Measurements from ENCODE around the gene ISOC2. TPM values are rescaled to one million over a fixed set of nuclear protein-coding genes. Genes with fewer than 3 reads are reported as not detected.

Gene ISOC2
- total and polyA plus RNA-seq, 9 of the 15 experiments (the other 6 are each of a cell fraction or from before 2014, with no cell fraction given), result 1.2 to 229 (median 58.3) TPM

- peak; percentile 21; the same call in 1 of the 2 replicates for TF ChIP-seq HMGXB4 (CRISPR knock-in tag; IDR thresholded peaks at IDR 0.05)
- no peak for TF ChIP-seq ZC3H11A (IDR thresholded peaks at IDR 0.05; ENCODE audit: low read depth, low read length)
- TF ChIP-seq ELF1 (tag; IDR thresholded peaks at IDR 0.05), result peak; percentile 86
- TF ChIP-seq TAL1 (IDR thresholded peaks at IDR 0.05), result no peak
- TF ChIP-seq ETV1 (tag; conservative IDR thresholded peaks at IDR 0.05; ENCODE audit: low read depth), result peak; percentile 94
- no peak for TF ChIP-seq DLX4 (CRISPR knock-in tag; IDR thresholded peaks at IDR 0.05)
- TF ChIP-seq ZNF695 (CRISPR knock-in tag; IDR thresholded peaks at IDR 0.05), result no peak
- no peak for TF ChIP-seq ZKSCAN1 (IDR thresholded peaks at IDR 0.05; ENCODE audit: low read depth, low read length)
- peak; percentile 66; the same call in 1 of the 2 replicates for TF ChIP-seq ZNF766 (CRISPR knock-in tag; conservative IDR thresholded peaks at IDR 0.05)
- TF ChIP-seq JUND (IDR thresholded peaks at IDR 0.05; ENCODE audit: borderline replicate concordance, low read depth, low read length), result peak; percentile 54
- no peak for TF ChIP-seq JUND (tag; IDR thresholded peaks at IDR 0.05; ENCODE audit: borderline replicate concordance, low read depth, low read length)
- peak; percentile 91; the same call in 1 of the 2 replicates for TF ChIP-seq CHAMP1 (IDR thresholded peaks at IDR 0.05)
- peak; percentile 83 for TF ChIP-seq LEF1 (IDR thresholded peaks at IDR 0.05)
- peak; percentile 97 for TF ChIP-seq ATF7 (IDR thresholded peaks at IDR 0.05)
- no peak for TF ChIP-seq MCM3 (IDR thresholded peaks at IDR 0.05)
- TF ChIP-seq RUNX1 (IDR thresholded peaks at IDR 0.05; ENCODE audit: low read depth), result no peak
- peak; percentile 68 for TF ChIP-seq TEAD4 (IDR thresholded peaks at IDR 0.05; ENCODE audit: low read length)
- no peak for TF ChIP-seq TEAD4 (CRISPR knock-in tag; IDR thresholded peaks at IDR 0.05; ENCODE audit: borderline replicate concordance)
- TF ChIP-seq USF1 (CRISPR knock-in tag; IDR thresholded peaks at IDR 0.05), result peak; percentile 95
- TF ChIP-seq NFRKB (IDR thresholded peaks at IDR 0.05; ENCODE audit: low read depth), result no peak
- TF ChIP-seq, protein P1, sequence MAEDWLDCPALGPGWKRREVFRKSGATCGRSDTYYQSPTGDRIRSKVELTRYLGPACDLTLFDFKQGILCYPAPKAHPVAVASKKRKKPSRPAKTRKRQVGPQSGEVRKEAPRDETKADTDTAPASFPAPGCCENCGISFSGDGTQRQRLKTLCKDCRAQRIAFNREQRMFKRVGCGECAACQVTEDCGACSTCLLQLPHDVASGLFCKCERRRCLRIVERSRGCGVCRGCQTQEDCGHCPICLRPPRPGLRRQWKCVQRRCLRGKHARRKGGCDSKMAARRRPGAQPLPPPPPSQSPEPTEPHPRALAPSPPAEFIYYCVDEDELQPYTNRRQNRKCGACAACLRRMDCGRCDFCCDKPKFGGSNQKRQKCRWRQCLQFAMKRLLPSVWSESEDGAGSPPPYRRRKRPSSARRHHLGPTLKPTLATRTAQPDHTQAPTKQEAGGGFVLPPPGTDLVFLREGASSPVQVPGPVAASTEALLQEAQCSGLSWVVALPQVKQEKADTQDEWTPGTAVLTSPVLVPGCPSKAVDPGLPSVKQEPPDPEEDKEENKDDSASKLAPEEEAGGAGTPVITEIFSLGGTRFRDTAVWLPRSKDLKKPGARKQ (CRISPR knock-in tag; IDR thresholded peaks at IDR 0.05), result no peak
These were observed 53.5 kb downstream of the ISOC2 start (continued) for GRCh38 chr19:55407800-55408532.
